H1 (cell line): ENCODE data around the gene MS4A18. TPM values are rescaled to one million over a fixed set of nuclear protein-coding genes. Genes with fewer than 3 reads are reported as not detected.

ENCODE experiments used
- CBX8 ChIP-seq: fragments of 300-800, 300-1000 bp; sonication (generic); IDR thresholded peaks from 2 replicates; pipeline ENCODE4 v1.7.1; 2016; ENCODE audit warnings: low read depth, low read length, borderline replicate concordance
- CHD1 ChIP-seq: IDR thresholded peaks from 2 replicates; pipeline ENCODE4 v1.6.1; 2012; ENCODE audit warnings: low read depth, low read length, improper control_type of control experiment
- CTCF ChIP-seq, 3 experiments: IDR thresholded peaks; 1 replicate in 2 of 3; 2 replicates in 1 of 3; pipeline versions ENCODE4 v1.5.1 to v1.6.1; 2011; ENCODE audit warnings: low read length in 3 of 3, mild to moderate bottlenecking in 3 of 3, inconsistent platforms in 2 of 3, low read depth in 1 of 3, moderate library complexity in 1 of 3; ENCODE audit not compliant: insufficient read depth in 1 of 3; ENCODE audit errors: control extremely low read depth in 1 of 3
- EZH2 ChIP-seq: fragments of 200-600 bp; sonication (generic); IDR thresholded peaks from 2 replicates; pipeline ENCODE4 v1.7.1; 2012; ENCODE audit warnings: low read depth, mild to moderate bottlenecking, moderate library complexity, low read length, inconsistent platforms; ENCODE audit not compliant: severe bottlenecking
- KDM1A ChIP-seq: fragments of 200-600, 300-600 bp; sonication (generic); IDR thresholded peaks from 2 replicates; pipeline ENCODE4 v1.7.1; 2016; ENCODE audit warnings: mild to moderate bottlenecking, low read length, borderline replicate concordance
- POLR2AphosphoS5 ChIP-seq: IDR thresholded peaks from 2 replicates; pipeline ENCODE4 v1.6.1; 2011; ENCODE audit warnings: low read depth, low read length
- polyA plus RNA-seq, 7 experiments: library from polyadenylated mRNA; depleted of rRNA in 3 of 7; stranded (reverse) in 5 of 7; unstranded in 2 of 7; fragments of >200 nt in 5 of 7; fragments of 200-250 nt in 2 of 7; gene quantifications; 1 replicate in 5 of 7; 2 replicates in 1 of 7; 4 replicates in 1 of 7; pipeline versions ENCODE4 v1.2.1 to v1.2.3, GENCODE V29; 2011 to 2013; ENCODE audit warnings: missing spikeins in 2 of 7, mixed read lengths in 2 of 7
- total RNA-seq: library from RNA; stranded (reverse); fragmentation: NEBNext Ultra II Directional; extraction: Animal tissue kit (Norgen Biotek cat#: 25700); gene quantifications from 2 replicates; pipeline ENCODE4 v1.2.1, GENCODE V29; 2021
- TF ChIP-seq, protein P1 (sequence below): IDR thresholded peaks from 2 replicates; pipeline ENCODE4 v1.6.1; 2012; ENCODE audit warnings: inconsistent platforms

The MS4A18 gene
- total and polyA plus RNA-seq, 2 of the 8 experiments (the other 6 are each of a cell fraction or from before 2014, with no cell fraction given), result not detected

- TF ChIP-seq CTCF (IDR thresholded peaks at IDR 0.05; ENCODE audit: control extremely low read depth in 1 of 3, insufficient read depth in 1 of 3, low read depth in 1 of 3, low read length in 3 of 3), result no peak
- no peak for TF ChIP-seq POLR2AphosphoS5
- no peak for TF ChIP-seq EZH2
- TF ChIP-seq CBX8, result no peak
- TF ChIP-seq, protein P1, sequence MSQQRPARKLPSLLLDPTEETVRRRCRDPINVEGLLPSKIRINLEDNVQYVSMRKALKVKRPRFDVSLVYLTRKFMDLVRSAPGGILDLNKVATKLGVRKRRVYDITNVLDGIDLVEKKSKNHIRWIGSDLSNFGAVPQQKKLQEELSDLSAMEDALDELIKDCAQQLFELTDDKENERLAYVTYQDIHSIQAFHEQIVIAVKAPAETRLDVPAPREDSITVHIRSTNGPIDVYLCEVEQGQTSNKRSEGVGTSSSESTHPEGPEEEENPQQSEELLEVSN, result no peak
- no peak for TF ChIP-seq CHD1
- TF ChIP-seq KDM1A, result no peak
Observed at GRCh38 chr11:60725592-60725991, 1.1 kb downstream of the MS4A18 start (continued).
